ENCODE measurements around the gene ZC3H12D.

DNA sequence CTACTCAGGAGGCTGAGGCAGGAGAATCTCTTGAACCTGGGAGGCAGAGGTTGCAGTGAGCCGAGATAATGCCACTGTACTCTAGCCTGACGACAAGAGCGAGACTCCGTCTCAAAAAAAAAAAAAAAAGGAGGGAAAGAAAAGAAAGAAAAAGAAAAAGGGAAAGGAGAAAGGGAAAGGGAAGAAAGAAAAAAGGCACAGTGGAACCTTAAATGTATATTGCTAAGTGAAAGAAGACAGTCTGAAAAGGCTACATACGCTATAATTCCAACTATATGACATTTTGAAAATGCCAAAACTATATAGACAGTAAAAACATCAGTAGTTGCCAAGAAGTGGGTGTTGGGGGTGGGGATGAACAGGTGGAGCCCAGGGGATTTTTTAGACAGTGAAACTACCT lies 44.8 kb upstream of the ZC3H12D start:
- TF ChIP-seq GATA2 (IDR thresholded peaks at IDR 0.05; ENCODE audit: low read depth, low read length) (no peak), GATA3 (IDR thresholded peaks at IDR 0.05; ENCODE audit: low read depth, low read length) (no peak)

Measured in SH-SY5Y (cell line).